GM23248 (cell line): Measurements from ENCODE around the gene GCN1.

Source experiments
- EZH2 ChIP-seq: fragments of 200-600 bp; sonication (generic); IDR thresholded peaks from 2 replicates; pipeline ENCODE4 v1.6.1; 2018; ENCODE audit warnings: antibody characterized with exemption, mild to moderate bottlenecking; ENCODE audit not compliant: insufficient read depth, poor library complexity, severe bottlenecking
- EZH2phosphoT487 ChIP-seq: fragments of 200-600 bp; sonication (generic); IDR thresholded peaks from 2 replicates; pipeline ENCODE4 v1.6.1; 2018; ENCODE audit warnings: antibody characterized with exemption, moderate library complexity, mild to moderate bottlenecking, low read depth; ENCODE audit not compliant: insufficient read depth

GRCh38 chr12:120125029-120125428, 69.5 kb downstream of the GCN1 start:
- TF ChIP-seq EZH2phosphoT487 (no peak), EZH2 (no peak)
